Chondrocyte (in vitro differentiated cells): ENCODE measurements around the gene RGP1. TPM values are rescaled to one million over a fixed set of nuclear protein-coding genes. Genes with fewer than 3 reads are reported as not detected.
A peak's percentile ranks its signal among the peaks of the same experiment; 100 is the strongest.

Source experiments
- DNase-seq: peaks from one replicate; pipeline ENCODE4 v3.0.0; 2021; ENCODE audit warnings: mixed read lengths, low spot score
- H3K27ac Mint-ChIP-seq: one replicate; pipeline ENCODE4 v1.8.0; 2021; ENCODE audit warnings: mild to moderate bottlenecking, moderate library complexity, mixed read lengths; ENCODE audit not compliant: unreplicated experiment
- H3K27me3 Mint-ChIP-seq: 2 replicates; pipeline ENCODE4 v1.8.0; 2021; ENCODE audit warnings: low read depth, mixed read lengths
- H3K36me3 Mint-ChIP-seq: 2 replicates; pipeline ENCODE4 v1.8.0; 2021; ENCODE audit warnings: low read depth, mixed read lengths
- H3K4me1 Mint-ChIP-seq: 2 replicates; pipeline ENCODE4 v1.8.0; 2021; ENCODE audit warnings: low read depth, mild to moderate bottlenecking, mixed read lengths
- H3K4me3 Mint-ChIP-seq: one replicate; pipeline ENCODE4 v1.8.0; 2021; ENCODE audit warnings: mild to moderate bottlenecking, moderate library complexity, mixed read lengths; ENCODE audit not compliant: unreplicated experiment
- H3K9me3 Mint-ChIP-seq: 2 replicates; pipeline ENCODE4 v1.8.0; 2021; ENCODE audit warnings: low read depth, mixed read lengths
- CTCF ChIP-seq: fragments of 200-600 bp; sonication (generic); IDR thresholded peaks from 2 replicates; pipeline ENCODE4 v1.5.0; 2021; ENCODE audit warnings: antibody characterized with exemption, mild to moderate bottlenecking, moderate library complexity
- total RNA-seq: library from RNA; stranded (reverse); gene quantifications from 3 replicates; pipeline ENCODE4 v1.2.1, GENCODE V29; 2021

The RGP1 gene
- total RNA-seq, 1 donor from 2014 or later, result 27.7 TPM

GRCh38 chr9:35732185-35732799 lies 16.8 kb upstream of the RGP1 start, which contains the start of the genes CREB3 and TLN1:
CREB3 (plus strand) TSS chr9:35732666; CDS start chr9:35732773, 107 bp downstream.
TLN1 (minus strand) TSS chr9:35732195; CDS start chr9:35725694, 6,501 bp downstream.
- Mint-ChIP-seq H3K27ac (peak within 1 kb of the TSS; percentile 98), H3K4me3 (no peak within 1 kb of the TSS), H3K27me3 (no peaks in the 10 kb centered on the region), H3K9me3 (no peaks in the 10 kb centered on the region), H3K4me1 (peaks cover 37% of the 10 kb centered on the region), H3K36me3 (peaks cover 25% of the 10 kb centered on the region)
- TF ChIP-seq CTCF, result peak; percentile 30
- DNase-seq, result peak; percentile 99

- TF ChIP-seq CTCF, result peak; percentile 46
- Mint-ChIP-seq H3K36me3 (peaks cover 29% of the 10 kb centered on the region), H3K9me3 (no peaks in the 10 kb centered on the region), H3K27me3 (no peaks in the 10 kb centered on the region), H3K4me1 (peaks cover 37% of the 10 kb centered on the region), H3K27ac (peak overlapping the region; percentile 98), H3K4me3 (no peak overlapping the region)
- no peak for DNase-seq
Measured at GRCh38 chr9:35732800-35733541, 16.1 kb upstream of the RGP1 start.

- Mint-ChIP-seq H3K36me3 (peaks cover 38% of the 10 kb centered on the region), H3K27me3 (no peaks in the 10 kb centered on the region), H3K4me3 (peak overlapping the region; percentile 11), H3K4me1 (peaks cover 37% of the 10 kb centered on the region), H3K27ac (peak overlapping the region; percentile 80), H3K9me3 (no peaks in the 10 kb centered on the region)
- DNase-seq, result no peak
- no peak for TF ChIP-seq CTCF
Measured at GRCh38 chr9:35734096-35734495, 15.0 kb upstream of the RGP1 start.

- no peaks in the 10 kb centered on the region for H3K9me3 Mint-ChIP-seq
- H3K27ac Mint-ChIP-seq, result peak overlapping the region; percentile 83
- H3K36me3 Mint-ChIP-seq, result peaks cover 39% of the 10 kb centered on the region
- H3K4me3 Mint-ChIP-seq, result no peak overlapping the region
- peaks cover 35% of the 10 kb centered on the region for H3K4me1 Mint-ChIP-seq
- H3K27me3 Mint-ChIP-seq, result no peaks in the 10 kb centered on the region
- TF ChIP-seq CTCF, result peak; percentile 87
- no peak for DNase-seq
Measured at GRCh38 chr9:35736201-35736633, 12.9 kb upstream of the RGP1 start.

GRCh38 chr9:35737143-35737542 lies 11.9 kb upstream of the RGP1 start:
- H3K4me1 Mint-ChIP-seq, result peaks cover 30% of the 10 kb centered on the region
- no peak for DNase-seq
- peak overlapping the region; percentile 24 for H3K27ac Mint-ChIP-seq
- H3K36me3 Mint-ChIP-seq, result peaks cover 40% of the 10 kb centered on the region
- TF ChIP-seq CTCF, result no peak
- no peak overlapping the region for H3K4me3 Mint-ChIP-seq
- no peaks in the 10 kb centered on the region for H3K27me3 Mint-ChIP-seq
- no peaks in the 10 kb centered on the region for H3K9me3 Mint-ChIP-seq
